HG03060 (cell line): ENCODE measurements around the gene EYS.
A peak's percentile ranks its signal among the peaks of the same experiment; 100 is the strongest.
"Not testable (repeated sequence)": the region's sequence is repeated elsewhere in the genome, so short reads cannot be mapped to it uniquely, and the experiment has no call there.

Source experiments
- ATAC-seq: cut with Tn5 transposase; IDR thresholded peaks from one replicate; pipeline ENCODE4 v1.9.1; 2021; ENCODE audit warnings: low read depth, moderate number of reproducible peaks; ENCODE audit not compliant: unreplicated experiment

EYS gene

GRCh38 chr6:63738190-63738589, 1968.8 kb downstream of the EYS start:
- ATAC-seq: not testable (repeated sequence)

DNA sequence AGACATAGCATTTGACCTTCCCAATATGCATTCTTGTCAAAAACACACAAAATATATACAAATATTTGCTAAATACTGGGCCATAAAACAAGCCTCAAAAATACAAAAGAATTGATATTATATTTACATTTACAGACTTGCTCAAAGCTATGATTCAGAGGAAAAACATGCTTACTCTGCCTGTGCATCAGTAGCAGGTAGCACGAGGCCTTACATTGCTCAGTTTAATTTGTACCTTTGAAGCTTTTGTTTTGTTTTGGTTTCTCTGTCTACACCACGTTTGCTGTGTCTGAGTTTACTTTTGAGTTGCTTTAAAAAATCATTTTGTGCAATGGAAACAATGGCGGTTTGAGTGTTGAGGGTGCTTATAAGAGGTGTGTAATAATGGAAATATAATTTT, 1972.1 kb downstream of the EYS start:
- ATAC-seq: no peak

DNA sequence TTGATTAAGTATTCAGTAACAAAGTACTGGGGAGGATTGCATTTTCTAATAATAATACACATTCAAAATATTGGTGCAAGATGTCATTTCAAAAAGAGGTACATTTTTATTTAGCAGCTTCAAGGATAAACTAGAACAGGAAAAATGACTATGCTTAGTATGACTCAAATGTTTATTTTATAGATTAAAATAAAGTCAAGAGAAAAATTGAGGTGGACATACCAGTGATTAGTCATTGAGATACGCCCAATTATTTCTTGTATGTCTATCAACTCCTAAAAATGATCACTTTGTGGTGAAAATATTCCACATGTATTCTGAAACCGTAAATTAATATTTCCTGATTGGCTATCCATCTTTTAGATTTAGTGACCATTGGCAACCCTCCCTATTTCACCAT, 1974.7 kb downstream of the EYS start:
- ATAC-seq: no peak

DNA sequence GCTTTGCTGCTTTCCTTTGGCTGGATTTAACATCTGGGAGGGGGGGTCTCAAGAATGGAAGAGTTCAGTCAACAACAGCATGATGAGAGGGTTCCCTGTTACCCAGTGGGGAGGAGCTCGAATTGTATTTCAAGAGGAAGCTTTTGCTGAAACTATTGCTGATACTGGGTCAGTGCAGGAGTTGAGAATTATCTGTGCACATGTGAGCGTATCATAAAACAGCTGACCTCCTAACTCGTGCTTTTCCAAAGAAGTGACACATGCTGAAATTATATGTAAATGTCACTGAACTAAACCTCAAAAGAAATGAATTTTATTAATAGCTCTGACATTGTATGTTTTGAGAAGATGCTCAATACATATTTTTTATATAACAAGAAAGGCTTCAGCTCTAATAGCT, 1975.1 kb downstream of the EYS start:
- no peak for ATAC-seq

DNA sequence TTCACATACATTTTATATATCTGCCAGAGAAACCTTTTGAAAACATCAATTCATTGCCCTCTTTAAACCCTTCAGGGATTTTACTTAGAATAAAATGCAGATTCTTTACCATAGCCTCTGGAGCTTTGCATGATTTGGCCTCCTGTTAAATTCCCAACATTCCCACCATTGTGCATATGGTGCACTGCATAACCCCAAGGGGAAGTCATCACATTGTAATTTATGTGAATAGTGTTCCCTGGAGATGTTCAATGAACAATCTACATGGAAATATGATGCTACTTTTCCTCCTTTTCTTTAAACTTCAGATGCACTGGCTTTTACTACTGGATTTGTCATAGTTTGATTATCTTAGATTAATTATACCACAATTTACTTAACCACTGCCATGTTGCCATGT, 1976.7 kb downstream of the EYS start:
- ATAC-seq: no peak

DNA sequence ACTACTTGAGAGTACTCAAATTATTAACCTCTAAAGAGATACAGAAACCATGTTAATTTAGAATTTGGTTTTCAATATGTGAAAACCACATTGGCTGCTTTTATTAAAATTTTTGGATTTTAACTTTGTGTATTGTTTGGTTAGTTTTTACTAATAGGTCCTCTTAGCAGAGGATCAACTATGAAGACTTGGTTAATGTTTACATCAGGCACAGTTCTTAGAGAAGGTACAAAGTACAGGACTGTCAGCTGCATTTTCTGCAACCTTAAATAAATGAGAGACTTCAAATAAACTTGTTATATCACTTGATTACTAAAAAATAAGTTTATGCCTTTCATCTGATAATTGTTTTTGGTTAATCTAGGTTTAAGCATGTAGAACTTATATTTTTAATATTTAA, 1982.3 kb downstream of the EYS start:
- ATAC-seq: no peak

DNA sequence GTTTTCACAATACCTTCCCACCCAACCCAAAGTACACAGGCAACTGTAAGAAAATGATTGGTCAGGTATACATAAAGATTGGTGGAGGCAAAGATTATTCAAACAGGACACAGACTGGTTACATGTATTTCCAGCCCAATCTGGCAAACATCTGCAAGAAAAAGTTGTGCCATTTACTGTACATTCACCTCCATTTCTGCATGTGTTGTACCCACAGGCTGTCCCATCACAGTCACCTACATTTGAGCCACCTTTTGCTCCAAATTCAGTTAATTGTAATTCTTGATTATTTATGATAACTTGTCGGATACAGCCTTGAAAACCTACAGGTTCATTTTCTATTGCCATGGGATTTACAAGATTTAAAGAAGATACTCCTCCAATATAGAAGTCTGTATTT, 1985.8 kb downstream of the EYS start:
- ATAC-seq: no peak

GRCh38 chr6:63716169-63716568, 1990.9 kb downstream of the EYS start:
- ATAC-seq: no peak

DNA sequence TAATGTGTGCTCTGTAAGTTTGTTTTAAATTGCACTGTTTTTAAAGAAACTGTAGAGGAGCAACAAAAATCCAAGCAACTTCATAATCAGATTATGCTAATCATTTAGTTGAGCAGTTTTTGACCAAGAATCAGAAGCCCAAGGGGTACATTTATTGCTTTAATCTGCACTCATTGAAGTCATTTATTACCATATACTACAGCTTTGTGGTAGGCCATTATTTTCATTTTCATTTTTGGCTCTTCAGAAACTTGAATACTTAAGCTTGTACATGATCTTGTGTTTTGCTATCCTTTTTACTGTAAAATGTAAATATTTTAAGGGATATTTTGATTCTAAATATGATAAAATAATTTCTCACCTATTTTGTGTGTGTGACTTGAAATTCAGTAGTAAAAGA, 1992.9 kb downstream of the EYS start:
- no peak for ATAC-seq

- ATAC-seq: no peak
These were observed 1993.7 kb downstream of the EYS start for GRCh38 chr6:63713332-63713731.

GRCh38 chr6:63709148-63709547, 1997.9 kb downstream of the EYS start:
- ATAC-seq: no peak

DNA sequence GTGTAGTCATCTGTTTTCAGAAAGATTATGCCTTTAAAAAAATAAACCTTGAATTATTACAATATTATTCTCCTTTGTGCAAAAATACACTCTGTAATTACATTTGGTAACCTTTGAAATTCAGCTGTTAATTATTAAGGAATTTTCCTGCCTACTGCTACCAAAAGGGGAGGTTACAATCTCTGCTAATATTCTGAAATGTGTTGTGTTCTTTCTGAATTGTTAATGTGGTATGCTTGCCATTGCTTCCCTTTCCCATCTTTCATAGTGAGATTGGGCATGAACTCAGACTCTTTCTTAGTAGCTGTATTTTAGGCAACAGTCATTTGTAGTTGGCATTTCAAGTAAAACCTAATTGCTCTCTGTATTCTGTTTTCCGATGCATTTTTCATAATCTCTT, 1998.4 kb downstream of the EYS start:
- no peak for ATAC-seq

DNA sequence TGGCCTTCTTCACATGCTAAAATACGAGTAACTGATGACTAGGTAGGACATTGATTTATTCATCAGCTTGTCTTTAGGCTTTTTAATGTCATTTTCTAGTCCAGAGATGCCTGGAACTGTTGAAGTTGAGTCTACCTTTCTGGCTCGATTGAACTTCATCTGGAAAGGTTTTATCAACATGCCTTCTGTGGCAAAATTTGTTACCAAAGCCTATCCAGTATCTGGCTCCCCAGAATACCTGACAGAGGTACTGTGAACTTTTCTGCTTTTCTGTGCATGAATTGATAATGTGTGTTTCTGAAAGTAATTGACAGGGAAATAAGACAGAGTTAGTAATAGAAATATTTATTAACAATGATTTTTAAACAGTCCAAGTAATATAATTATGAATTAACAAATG, 2000.4 kb downstream of the EYS start:
- no peak for ATAC-seq

DNA sequence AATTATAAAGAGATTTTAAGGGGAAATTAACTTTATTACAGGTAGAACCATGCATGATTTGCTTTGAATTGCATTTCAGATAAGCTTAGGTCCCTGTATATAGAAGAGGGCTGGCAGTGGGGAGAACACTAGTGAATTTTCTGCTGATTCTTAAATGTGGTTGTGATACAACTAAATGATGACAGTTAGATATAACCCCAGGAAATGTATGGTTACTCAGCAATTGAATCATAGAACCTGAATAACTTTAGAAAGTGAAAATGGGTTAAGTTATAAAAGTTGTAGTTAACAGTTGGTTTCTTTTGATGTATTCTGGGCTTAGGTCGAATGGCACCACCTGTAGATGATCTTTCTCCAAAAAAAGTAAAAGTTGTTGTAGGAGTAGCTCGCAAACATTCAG, 2001.3 kb downstream of the EYS start:
- no peak for ATAC-seq

GRCh38 chr6:63690221-63690620, 2016.8 kb downstream of the EYS start:
- ATAC-seq: no peak

- no peak for ATAC-seq
These were observed 2017.6 kb downstream of the EYS start for GRCh38 chr6:63689421-63689820.

- peak; percentile 76 for ATAC-seq
These were observed 2021.3 kb downstream of the EYS start for GRCh38 chr6:63685446-63686379.

DNA sequence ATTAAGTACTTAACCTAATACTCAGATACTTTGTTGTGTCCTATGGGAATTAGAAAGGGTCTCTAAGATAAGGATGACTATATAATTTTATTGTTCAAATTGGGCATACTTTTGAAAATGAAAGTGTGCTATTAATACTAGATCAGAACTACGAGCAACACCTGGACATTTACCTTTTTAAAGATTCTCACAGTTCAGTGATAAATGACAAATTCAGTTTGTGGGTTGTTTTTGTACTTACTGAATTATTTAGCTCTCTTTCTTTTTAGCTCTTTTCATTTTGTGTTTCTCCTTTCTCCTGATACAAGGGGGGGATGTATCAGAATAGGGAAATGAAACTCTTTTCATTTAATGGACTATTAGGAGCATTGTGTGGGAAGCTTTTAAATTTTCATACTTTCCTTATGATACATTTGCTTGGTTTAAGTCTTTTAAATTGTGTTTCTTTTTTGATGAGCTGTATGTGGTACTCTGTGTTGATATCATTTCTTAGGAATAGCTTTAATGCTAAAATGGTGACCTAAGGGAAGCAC, 2023.9 kb downstream of the EYS start:
- ATAC-seq: no peak

DNA sequence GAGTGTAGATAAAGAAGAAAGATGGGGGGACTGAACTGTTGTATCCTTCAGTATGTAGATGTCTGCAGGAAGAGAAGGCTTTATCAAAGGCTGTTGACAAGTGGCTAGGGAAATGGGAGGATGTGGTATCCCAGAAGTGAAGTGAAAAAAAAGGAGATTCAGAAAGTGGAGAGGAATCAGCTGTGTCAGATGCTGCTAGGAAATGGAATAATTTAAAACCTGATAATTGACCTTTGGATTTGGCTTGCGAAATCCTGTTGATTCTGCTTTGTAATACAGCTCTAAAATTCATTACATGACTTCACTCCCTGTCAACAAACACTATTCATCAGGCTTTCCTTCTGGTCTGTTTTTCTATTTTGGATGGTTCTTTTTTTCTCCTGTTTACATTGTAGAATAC, 2029.7 kb downstream of the EYS start:
- ATAC-seq: no peak

GRCh38 chr6:63676412-63677114, 2030.5 kb downstream of the EYS start:
- no peak for ATAC-seq

DNA sequence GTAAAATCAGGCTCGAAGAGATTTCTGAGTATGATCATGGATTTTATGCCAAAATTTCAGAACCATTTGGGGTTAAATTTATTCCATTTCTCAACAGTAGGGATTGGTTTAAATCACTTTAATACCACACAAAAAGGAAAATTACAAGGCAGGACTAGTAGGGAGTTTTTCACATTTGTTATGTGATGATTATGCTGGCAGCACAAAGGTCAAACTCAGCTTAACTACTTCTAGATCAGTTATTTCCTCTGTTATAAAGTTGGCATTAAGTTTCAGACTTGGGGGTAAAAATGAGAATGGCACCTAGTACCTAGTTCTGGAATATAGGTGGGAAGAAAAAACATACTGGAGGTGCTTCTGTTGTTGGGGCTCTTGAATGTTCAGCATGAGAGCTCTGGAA, 2031.9 kb downstream of the EYS start:
- ATAC-seq: no peak

DNA sequence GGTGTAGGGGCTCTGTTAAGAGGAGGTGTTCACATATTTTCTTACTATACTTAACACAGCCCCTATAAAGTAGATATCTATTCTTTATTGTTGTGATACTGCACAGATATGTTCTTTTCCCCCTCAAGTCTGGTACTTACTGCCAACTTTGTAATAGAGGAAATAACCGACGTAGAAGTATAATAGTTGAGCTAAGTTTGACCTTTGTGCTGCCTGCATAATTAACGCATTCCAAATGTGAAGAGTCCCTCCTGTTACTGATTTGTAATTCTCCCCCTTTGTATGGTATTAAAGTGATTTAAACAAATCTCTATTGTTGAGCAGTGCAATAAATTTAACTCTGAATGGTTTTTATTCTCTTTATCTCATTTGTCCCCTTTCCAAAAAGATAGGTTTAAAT, 2032.4 kb downstream of the EYS start:
- no peak for ATAC-seq
